ENCODE measurements around the gene GLDN. TPM values are rescaled to one million over a fixed set of nuclear protein-coding genes. Genes with fewer than 3 reads are reported as not detected.

The GLDN gene
- total and polyA plus RNA-seq, 2 donors from 2014 or later = 0.71 to 4.0 TPM

- H3K9me3 ChIP-seq (ENCODE audit: control insufficient read depth in 2 of 3, insufficient read depth in 1 of 3, low read length in 3 of 3) = no peaks in the 10 kb centered on the region
- FAIRE-seq (no peak), DNase-seq (no peak)
- no peak overlapping the region for H3K9ac ChIP-seq (ENCODE audit: low read length in 3 of 3)
- intact Hi-C loops (cut with DNase I) = no loop called here
- TF ChIP-seq CTCF (IDR thresholded peaks at IDR 0.05; ENCODE audit: borderline replicate concordance, extremely low read depth, insufficient read depth) = no peak
- H3K4me3 ChIP-seq (ENCODE audit: low read length in 3 of 3) = no peak overlapping the region
- no peak overlapping the region for H3K27ac ChIP-seq (ENCODE audit: low read depth in 2 of 2, low read length in 2 of 2)
- no peaks in the 10 kb centered on the region for H3K36me3 ChIP-seq (ENCODE audit: control insufficient read depth in 2 of 3, insufficient read depth in 3 of 3, low read length in 3 of 3)
- peaks cover 0 to 3% (median 0%) of the 10 kb centered on the region in 3 donors for H3K4me1 ChIP-seq (ENCODE audit: control insufficient read depth in 2 of 3, insufficient read depth in 2 of 3, low read depth in 1 of 3, low read length in 3 of 3)
- no peaks in the 10 kb centered on the region for H3K27me3 ChIP-seq (ENCODE audit: control insufficient read depth, insufficient read depth, low read length)
These were observed 37.9 kb downstream of the GLDN start for GRCh38 chr15:51379390-51379789.

- H3K9ac ChIP-seq (ENCODE audit: low read length in 3 of 3) = no peak overlapping the region
- DNase-seq (peak in 4 of 5 donors; percentile 50 to 83 (median 73)), FAIRE-seq (peak; percentile 57)
- H3K4me3 ChIP-seq (ENCODE audit: low read length in 3 of 3) = no peak overlapping the region
- H3K9me3 ChIP-seq (ENCODE audit: control insufficient read depth in 2 of 3, insufficient read depth in 1 of 3, low read length in 3 of 3) = no peaks in the 10 kb centered on the region
- peaks cover 0 to 3% (median 0%) of the 10 kb centered on the region in 3 donors for H3K4me1 ChIP-seq (ENCODE audit: control insufficient read depth in 2 of 3, insufficient read depth in 2 of 3, low read depth in 1 of 3, low read length in 3 of 3)
- no peaks in the 10 kb centered on the region for H3K36me3 ChIP-seq (ENCODE audit: control insufficient read depth in 2 of 3, insufficient read depth in 3 of 3, low read length in 3 of 3)
- intact Hi-C loops (cut with DNase I) = no loop called here
- H3K27ac ChIP-seq (ENCODE audit: low read depth in 2 of 2, low read length in 2 of 2) = no peak overlapping the region
- TF ChIP-seq CTCF (IDR thresholded peaks at IDR 0.05; ENCODE audit: borderline replicate concordance, extremely low read depth, insufficient read depth) = peak; percentile 78
- no peaks in the 10 kb centered on the region for H3K27me3 ChIP-seq (ENCODE audit: control insufficient read depth, insufficient read depth, low read length)
These were observed 39.7 kb downstream of the GLDN start for GRCh38 chr15:51380999-51381806.

GRCh38 chr15:51382787-51383186 is 41.3 kb downstream of the GLDN start:
- FAIRE-seq (no peak), DNase-seq (peak in 3 of 5 donors; percentile 48 to 77 (median 71))
- no peak overlapping the region for H3K9ac ChIP-seq (ENCODE audit: low read length in 3 of 3)
- no peak overlapping the region for H3K27ac ChIP-seq (ENCODE audit: low read depth in 2 of 2, low read length in 2 of 2)
- no peak overlapping the region for H3K4me3 ChIP-seq (ENCODE audit: low read length in 3 of 3)
- H3K4me1 ChIP-seq (ENCODE audit: control insufficient read depth in 2 of 3, insufficient read depth in 2 of 3, low read depth in 1 of 3, low read length in 3 of 3) = peaks cover 0 to 3% (median 0%) of the 10 kb centered on the region in 3 donors
- intact Hi-C loops (cut with DNase I) = no loop called here
- TF ChIP-seq CTCF (IDR thresholded peaks at IDR 0.05; ENCODE audit: borderline replicate concordance, extremely low read depth, insufficient read depth) = no peak
- no peaks in the 10 kb centered on the region for H3K36me3 ChIP-seq (ENCODE audit: control insufficient read depth in 2 of 3, insufficient read depth in 3 of 3, low read length in 3 of 3)
- no peaks in the 10 kb centered on the region for H3K27me3 ChIP-seq (ENCODE audit: control insufficient read depth, insufficient read depth, low read length)
- H3K9me3 ChIP-seq (ENCODE audit: control insufficient read depth in 2 of 3, insufficient read depth in 1 of 3, low read length in 3 of 3) = no peaks in the 10 kb centered on the region

Measured in kidney (tissue), 14 donors.